HPDE6-E6E7 (cell line): ENCODE measurements around the gene TMEM131L.
"Not testable (repeated sequence)": the region's sequence is repeated elsewhere in the genome, so short reads cannot be mapped to it uniquely, and the experiment has no call there.

Source experiments
- DNase-seq: peaks from one replicate; pipeline ENCODE4 v3.0.0; 2011; ENCODE audit warnings: missing footprints; ENCODE audit errors: extremely low spot score

TMEM131L gene

DNA sequence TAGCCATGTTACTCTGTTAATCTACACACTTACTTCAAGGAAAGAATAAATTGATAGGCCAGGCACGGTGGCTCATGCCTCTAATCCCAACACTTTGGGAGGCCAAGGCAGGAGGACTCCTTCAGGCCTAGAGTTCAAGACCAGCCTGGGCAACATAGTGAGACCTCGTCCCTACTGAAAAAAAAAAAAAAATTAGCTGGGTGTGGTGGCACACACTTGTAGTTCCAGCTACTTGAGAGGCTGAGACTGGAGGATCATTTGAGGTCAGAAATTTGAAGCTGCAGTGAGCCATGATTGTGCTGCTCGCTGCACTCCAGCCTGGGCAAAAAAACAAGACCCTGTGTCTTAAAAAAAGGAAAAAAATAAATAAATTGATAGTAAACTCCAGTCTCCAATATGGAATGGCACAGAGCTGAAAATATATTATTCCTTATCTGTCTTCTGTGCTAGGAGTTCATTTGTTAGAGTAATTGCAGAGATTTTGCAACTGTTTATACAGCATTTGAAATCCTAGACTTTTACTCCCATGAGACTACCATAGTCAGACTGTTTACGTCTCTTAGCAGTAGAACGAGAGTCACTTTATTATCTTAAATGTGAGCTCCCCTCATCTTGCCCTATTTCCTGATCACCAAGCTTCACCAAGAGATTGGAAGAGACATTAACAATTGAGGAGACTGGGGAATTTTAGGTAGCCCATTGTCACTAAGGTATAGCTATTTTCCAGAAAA, 18.8 kb upstream of the TMEM131L start:
- DNase-seq = no peak

DNA sequence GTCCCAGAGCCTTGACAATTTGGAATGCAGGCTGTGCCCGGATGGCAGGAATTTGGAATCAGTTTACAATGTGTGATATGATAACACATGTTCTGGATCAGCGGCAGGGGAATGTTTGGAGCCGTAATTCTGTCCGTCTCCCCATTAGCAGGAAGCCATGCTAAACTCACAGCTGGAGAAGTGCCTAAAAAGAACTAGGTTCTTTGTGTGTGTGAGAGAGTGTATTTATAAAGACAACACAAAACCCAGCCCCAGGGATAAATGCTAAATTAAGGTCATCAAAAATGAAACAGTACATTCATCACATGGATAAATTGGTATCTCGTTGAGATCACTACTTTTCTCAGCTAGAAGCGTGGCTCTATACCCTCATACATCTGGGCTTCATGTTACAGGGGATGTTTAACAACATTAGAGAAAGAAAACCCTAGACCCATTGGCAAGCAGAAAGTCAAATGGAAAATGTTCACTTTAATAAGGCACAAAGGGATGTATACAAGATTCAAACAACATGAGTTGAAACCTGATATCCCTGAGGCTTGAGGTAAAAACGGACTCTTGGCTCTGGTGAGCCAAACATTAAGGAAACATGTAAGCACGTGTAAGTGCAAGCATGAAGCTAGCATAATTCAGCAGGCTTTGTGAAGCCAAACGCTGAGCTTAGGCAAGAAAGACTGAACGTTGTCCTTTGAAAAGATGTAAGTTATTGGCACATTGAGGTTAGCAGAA, 18.0 kb upstream of the TMEM131L start:
- no peak for DNase-seq

DNA sequence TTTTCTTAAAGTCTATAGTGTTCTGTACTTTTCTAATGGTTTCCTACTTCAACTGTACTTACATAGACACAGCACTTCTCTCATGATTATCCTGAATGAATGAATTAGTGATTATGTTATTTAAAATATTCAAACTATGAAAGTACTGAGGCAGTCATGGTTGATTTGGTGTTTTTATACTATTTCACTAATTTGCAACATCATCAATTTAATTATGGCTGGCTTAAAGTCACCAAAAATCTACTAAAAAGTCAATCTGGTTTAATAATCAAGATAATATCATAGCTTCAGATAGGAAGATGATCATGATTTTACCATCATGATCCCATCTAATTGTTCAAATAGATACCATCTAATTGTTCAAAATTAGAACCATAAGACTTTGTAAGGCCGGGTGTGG, 16.8 kb upstream of the TMEM131L start:
- DNase-seq = no peak

DNA sequence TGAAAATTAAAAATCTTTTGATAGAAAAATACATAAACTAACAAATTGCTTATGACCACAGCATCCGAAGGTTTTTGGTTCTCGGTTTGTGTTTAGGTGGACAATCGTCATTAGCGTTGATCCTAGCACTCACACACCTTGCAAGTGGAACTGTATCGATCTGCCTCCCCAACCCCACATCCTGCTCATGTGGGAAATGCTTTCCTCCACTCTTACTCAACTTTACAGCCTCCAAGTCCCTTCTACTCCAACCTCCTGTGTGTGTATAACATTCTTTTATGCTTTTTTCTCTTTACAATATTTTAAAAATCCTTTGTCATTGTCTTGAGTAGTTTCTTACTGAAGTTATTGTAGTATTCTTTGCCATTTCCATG, 15.6 kb upstream of the TMEM131L start:
- DNase-seq = no peak

DNA sequence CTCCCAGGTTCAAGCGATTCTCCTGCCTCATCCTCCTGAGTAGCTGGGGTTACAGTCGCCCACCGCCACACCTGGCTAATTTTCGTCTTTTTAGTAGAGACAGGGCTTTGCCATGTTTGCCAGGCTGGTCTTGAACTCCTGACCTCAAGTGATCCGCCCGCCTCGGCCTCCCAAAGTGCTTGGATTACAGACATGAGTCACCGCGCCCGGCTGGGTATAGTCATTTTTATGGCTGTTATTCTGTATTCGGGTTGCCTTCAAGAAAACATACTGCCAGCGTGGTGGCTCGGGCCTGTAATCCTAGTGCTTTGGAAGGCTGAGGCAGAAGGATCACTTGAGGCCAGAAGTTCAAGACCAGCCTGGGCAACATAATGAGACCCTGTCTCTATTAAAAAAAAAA, 15.0 kb upstream of the TMEM131L start:
- DNase-seq = not testable (repeated sequence)

DNA sequence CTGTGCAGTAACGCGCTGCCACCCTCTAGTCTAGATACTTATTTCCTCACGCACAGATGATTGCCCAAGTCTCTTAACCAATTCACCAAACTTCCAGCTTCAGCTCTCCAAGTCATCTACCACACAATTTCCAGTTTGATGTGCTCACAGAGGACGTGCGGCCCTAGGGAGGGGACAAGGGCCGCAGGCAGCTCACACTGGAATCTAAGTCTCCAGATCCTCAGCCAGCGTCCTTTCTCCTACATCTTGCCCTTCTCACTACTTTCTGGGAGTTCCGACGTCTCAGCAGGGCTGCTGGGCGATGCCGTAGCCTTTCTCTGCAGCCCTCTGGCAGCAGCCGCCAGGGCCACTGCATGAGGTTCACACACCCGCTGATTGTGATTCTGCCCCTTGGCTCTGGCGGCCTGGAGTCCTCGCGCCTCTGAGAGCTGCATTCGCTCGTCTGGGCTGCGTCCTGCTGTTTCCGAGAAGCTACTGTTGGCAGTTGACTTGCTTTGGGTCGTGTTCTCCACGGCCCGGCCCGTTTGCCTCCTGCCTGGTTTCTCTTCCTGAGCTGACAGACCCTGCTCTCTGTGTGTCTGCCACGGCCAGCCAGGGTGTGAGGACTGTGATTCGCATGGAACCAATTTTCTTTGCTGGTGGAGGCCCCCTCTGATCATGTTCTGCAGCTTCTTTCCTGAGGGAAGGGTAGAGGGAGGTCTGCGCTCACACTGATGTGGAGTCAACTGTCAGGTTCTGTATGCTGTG, 14.1 kb upstream of the TMEM131L start:
- no peak for DNase-seq

DNA sequence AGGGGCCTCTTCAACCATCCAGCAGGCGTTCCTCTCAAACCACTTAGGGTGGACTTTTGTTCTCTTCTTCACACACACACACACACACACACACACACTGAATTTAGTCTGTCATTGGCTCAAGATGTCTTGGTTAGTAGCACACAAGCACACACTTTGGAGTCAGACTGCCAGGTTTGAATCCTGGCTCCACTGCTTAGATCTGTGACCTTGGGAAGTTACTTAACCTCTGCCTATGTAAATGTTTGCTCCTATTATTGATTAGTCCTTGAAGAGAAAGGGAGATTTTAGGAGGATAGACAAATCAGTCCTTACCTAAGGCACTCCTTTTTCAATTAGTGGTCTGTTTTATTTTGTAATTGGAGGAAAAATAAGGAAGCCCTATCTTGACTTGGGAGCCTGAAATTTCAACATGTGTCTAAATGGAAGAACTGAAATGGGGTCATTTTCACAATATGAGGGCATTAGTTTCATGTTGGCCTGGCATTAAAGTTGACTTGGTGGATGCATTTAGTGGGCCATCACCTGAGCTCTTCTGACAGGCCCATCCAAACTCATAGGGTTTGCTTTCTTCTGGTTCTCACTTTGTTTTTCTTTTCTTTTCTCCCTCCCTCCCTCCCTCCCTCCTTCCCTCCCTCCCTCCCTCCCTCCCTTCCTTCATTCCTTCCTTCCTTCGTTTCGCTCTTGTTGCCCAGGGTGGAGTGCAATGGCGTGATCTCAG, 13.3 kb upstream of the TMEM131L start:
- no peak for DNase-seq

DNA sequence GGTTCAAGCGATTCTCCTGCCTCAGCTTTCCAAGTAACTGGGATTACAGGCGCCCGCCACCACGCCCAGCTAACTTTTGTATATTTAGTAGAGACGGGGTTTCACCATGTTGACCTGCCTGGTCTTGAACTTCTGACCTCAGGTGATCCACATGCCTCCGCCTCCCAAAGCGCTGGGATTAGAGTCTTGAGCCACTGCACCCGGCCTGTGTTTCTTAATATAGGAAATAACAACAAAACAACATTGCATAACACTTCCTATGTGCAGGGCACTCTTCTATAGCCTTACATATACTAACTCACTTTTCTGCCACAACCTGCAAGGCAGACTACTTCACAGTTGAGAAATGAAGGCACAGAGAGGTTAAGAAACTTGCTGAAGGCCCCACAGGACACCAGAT, 12.8 kb upstream of the TMEM131L start:
- no peak for DNase-seq

DNA sequence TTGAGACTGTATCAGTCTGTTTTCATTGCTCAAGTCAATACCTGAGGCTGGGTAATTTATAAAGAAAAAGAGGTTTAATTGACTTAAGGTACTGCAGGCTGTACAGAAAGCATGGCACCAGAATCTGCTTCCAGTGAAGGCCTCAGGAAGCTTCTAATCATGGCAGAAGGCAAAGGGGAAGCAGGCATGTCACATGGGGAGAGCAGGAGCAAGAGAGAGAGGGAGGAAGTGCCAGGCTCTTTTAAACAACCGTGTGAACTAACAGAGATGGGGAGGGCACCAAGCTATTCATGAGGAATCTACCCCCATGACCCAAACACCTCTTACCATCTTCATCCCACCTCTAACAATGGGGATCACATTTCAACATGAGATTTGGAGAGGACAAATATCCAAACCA, 7.2 kb upstream of the TMEM131L start:
- DNase-seq = no peak

DNA sequence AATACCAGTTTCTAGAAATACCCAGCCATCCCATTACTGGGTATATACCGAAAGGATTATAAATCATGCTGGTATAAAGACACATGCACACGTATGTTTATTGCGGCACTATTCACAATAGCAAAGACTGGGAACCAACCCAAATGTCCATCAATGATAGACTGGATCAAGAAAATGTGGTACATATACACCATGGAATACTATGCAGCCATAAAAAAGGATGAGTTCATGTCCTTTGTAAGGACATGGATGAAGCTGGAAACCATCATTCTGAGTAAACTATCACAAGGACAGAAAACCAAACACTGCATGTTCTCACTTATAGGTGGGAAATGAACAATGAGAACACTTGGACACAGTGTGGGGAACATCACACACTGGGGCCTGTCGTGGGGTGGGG, 4.6 kb upstream of the TMEM131L start:
- not testable (repeated sequence) for DNase-seq

DNA sequence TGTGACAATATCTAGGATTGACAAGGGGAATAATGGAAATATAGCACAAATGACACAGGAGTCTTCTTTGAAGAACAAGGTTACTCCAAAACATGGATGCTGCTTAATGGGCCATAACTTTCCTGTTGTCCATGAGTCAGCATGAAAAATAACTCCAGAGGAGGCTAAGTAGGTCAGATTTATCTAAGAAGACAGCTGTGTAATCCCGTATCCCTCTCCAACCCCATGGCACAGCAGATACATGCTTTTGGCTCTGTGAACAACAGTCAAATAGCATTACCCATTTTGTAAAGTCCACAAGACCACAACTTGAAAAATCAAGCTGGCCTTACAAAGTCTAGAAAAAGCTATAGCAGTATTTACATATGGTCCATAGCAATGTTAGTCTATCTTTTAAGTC, 2.1 kb upstream of the TMEM131L start:
- DNase-seq = no peak

DNA sequence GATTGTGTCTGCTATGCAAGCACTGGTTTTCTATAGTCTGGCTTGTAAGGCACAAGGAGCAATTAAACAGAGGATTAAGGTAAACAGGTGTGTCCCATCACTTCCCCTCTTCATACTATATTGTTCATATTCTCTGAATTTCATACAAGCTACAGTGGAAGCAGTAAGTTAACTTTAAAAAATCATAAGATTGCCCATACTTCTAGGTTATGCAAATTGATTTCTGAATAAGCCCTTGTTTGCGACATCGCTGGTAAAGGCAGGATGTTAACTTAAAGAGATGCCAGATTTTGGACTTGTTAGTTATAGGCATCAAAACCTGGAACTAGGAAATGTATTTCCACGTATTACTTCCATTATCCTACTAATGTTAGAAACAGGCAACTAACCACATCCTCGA, 1.0 kb upstream of the TMEM131L start:
- DNase-seq = no peak

DNA sequence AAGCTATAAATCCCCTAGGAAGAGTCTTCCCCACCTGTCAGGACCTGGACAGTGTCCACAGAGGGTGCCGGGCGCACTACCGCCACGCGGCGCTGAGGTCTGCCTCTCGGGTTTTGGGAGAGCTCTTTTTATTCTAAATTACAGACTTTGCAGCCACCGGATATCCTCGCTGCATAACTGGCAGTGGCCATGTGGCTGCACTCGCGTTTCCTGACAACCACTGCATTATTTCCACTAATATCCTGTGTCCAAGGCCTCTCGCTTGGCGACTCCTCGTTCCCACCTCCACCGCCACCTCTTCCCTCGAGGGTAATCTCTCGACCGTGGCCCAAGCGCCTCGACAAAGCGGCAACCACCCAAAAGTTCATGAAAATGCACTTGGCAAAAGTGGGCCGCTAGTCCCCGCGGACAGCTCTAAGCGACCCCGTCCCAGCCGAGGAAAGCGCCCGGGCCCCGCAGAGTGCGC, 512 bp upstream of the TMEM131L start:
- peak; percentile 53 for DNase-seq

DNA sequence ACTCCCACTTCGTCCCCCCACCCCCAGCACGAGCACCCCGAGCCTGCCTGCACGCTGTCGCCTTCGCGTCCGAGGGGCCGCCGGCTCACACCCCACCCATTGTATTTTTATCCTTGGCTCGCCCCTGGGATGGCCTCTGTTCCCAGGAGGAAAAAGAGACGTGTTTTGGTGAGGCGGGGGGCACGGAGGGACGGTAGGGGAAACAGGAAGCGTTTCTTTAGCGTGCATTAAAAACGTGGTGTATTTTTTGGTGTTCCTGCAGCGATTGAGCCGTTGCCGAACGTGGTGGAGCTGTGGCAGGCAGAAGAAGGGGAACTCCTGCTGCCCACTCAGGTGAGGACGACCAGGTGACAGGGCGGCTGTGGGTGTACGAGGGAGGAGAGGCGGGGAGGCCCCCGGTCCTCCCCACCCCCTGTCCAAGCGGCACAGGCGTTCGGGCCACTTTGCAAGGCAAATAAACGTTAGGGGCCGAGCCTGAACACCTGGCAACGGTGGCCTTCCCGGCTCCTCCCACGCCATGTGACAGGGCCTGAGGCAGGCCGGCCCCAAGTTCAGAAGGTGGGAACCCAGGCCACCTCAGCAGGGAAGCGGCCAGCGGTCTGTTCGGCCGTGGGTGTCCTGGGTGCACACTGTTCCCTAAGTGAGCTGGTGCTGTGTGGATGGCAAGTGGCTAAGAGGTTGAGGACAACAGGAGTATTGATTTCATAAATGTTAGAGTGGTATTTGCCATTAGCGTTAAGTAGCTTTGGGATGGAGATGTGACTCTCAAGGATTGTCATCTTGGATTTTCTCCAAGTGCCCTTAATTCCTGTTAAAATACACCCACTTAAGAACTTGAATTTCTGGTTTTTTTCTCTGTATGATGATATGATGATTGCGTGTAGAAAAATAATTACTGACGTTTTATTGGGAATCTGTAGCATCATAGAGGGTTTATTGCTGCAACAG, 1.1 kb downstream of the TMEM131L start:
- DNase-seq = no peak

DNA sequence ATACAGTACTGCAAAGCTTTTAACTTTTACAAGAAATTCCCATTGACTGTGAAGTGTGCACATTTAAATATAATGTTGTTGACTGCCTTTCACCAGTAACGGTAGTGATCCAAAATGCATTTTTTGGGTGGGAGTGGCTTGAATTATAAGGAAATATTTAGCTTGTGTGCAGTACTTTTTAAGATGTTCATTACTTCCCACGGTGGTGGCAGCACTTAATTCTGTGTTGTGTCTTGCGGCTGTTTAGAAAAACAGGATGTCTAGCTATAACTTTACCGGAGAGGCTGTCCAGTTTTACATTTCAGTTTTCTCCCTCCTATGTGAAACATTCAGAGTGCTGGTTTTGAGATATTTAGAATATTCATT, 1.7 kb downstream of the TMEM131L start:
- no peak for DNase-seq

DNA sequence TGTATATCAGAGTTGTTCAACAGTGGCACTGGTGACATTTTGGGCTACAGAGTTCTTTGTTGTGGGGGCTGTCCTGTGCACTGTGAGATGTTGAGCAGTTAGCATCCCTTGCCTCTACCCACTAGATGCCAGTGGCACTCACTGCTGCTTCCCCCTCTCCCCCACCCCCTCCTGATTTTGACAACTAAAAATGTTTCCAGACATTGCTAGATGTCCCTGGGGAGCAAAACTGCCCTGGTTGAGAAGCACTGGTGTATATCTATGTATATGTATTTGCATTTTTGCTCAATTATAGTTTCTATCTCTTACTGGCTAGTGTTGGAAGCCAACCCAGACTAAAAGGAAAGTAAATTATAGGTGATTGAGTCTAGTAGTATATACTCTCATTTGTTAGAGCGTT, 2.4 kb downstream of the TMEM131L start:
- DNase-seq = no peak

DNA sequence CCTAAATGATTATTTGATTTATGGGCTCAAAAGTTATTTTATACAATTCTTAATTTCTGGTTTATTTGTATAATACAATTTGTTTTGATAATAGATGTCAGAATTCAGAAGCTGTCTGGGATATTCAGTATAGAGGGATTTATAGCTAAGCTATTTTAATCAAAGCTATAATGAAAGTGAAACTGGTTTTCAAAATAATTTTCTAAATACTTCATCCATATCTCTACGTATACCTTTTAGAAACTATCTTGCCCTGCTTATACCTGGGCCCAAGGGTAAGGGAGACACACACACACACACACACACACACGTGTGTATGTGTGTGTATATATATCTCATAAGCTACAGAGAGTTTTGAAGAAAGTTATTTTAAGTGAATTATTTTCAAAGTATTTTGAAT, 2.9 kb downstream of the TMEM131L start:
- no peak for DNase-seq

DNA sequence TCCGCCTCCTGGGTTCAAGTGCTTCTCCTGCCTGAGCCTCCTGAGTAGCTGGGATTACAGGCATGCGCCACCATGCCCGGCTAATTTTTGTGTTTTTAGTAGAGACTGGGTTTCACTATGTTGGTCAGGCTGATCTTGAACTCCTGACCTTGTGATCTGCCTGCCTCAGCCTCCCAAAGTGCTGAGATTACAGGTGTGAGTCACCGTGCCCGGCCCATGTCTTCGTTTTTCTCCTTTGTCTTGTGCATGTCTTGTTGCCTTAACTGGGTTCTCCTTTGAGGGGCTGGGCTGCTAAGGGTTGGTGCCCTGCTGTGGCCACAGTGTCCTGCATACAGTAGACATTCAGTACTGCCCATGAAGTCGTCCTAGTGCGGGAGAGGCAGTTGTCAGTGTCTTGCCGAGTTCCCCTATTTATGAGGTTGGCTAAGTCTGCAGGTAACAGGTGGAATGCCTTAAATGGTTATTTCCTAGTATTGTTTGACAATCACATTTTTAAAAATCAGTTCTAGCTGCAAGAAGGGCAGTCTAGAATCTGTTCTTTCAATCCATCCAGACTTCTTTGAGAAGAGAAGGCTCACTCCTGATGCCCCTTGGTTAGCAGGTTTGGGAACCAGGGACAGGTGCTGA, 5.0 kb downstream of the TMEM131L start:
- not testable (repeated sequence) for DNase-seq

DNA sequence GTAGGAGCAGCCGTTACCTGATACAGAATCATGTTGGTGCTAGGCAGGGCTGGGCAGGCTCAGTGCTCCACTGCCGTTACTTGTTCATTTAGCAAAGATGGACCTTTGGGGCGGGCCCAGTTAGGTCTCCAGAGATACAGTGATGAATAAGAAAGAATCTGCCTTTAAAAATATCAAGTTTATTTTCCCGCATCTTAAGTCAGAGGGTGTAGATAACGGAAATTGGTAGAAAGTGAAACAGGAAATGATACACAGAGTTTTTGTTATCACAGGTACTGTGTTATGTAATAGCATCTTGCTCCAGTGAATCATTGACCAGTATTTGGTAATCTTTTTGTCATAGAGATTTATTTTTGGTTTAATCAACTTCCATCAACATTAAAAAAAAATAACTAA, 5.5 kb downstream of the TMEM131L start:
- no peak for DNase-seq
